OCI-LY3 (cell line): ENCODE measurements around the gene LAMA3.

Experiments
- H2AFZ ChIP-seq: fragments of 200-600, 300-600 bp; shearing (Covaris generic); 2 replicates; pipeline ENCODE4 v1.6.0; 2014; ENCODE audit warnings: antibody characterized with exemption, low read depth, low read length
- H3K27ac ChIP-seq: fragments of 200-600, 300-600 bp; sonication (generic); 2 replicates; pipeline ENCODE4 v1.5.1; 2014; ENCODE audit warnings: mild to moderate bottlenecking, low read length, moderate library complexity, mixed read lengths
- H3K27me3 ChIP-seq: fragments of 200-600, 300-600 bp; sonication (generic); 2 replicates; pipeline ENCODE4 v1.6.1; 2014; ENCODE audit warnings: low read depth, low read length, mixed read lengths
- H3K36me3 ChIP-seq: fragments of 200-600, 300-600 bp; sonication (generic); replicated peaks from 2 replicates; pipeline ENCODE3; 2014; ENCODE audit warnings: low read depth, low read length, mixed read lengths
- H3K4me1 ChIP-seq: fragments of 300-600, 200-600 bp; sonication (generic); 2 replicates; pipeline ENCODE4 v1.6.1; 2014; ENCODE audit warnings: low read length, mixed read lengths
- H3K4me2 ChIP-seq: fragments of 200-600, 300-600 bp; sonication (generic); 2 replicates; pipeline ENCODE4 v1.6.1; 2014; ENCODE audit warnings: low read length, mixed read lengths
- H3K4me3 ChIP-seq: fragments of 300-600, 200-600 bp; sonication (generic); 2 replicates; pipeline ENCODE4 v1.5.1; 2014; ENCODE audit warnings: antibody characterized with exemption, mild to moderate bottlenecking, low read length, moderate library complexity
- H3K79me2 ChIP-seq: fragments of 300-600, 200-600 bp; shearing (Covaris generic); 2 replicates; pipeline ENCODE4 v1.6.1; 2014; ENCODE audit warnings: mild to moderate bottlenecking, low read length, mixed read lengths
- H3K9ac ChIP-seq: fragments of 300-600, 200-600 bp; shearing (Covaris generic); 2 replicates; pipeline ENCODE4 v1.6.0; 2014; ENCODE audit warnings: mild to moderate bottlenecking, low read length, moderate library complexity
- H3K9me3 ChIP-seq: fragments of 200-600, 300-600 bp; shearing (Covaris generic); 2 replicates; pipeline ENCODE4 v1.6.1; 2014; ENCODE audit warnings: low read length, mixed read lengths; ENCODE audit not compliant: insufficient read depth
- H4K20me1 ChIP-seq: fragments of 200-600, 300-600 bp; sonication (generic); 2 replicates; pipeline ENCODE4 v1.6.1; 2016; ENCODE audit warnings: low read length, mixed read lengths; ENCODE audit not compliant: insufficient read depth
- EZH2phosphoT487 ChIP-seq: fragments of 200-600 bp; shearing (Covaris generic); IDR thresholded peaks from 2 replicates; pipeline ENCODE4 v1.6.1; 2018; ENCODE audit warnings: antibody characterized with exemption, mixed run types, low read depth
- TF ChIP-seq, protein P1 (sequence below): fragments of 200-600, 300-600 bp; sonication (generic); IDR thresholded peaks from 2 replicates; pipeline ENCODE4 v1.5.1; 2014; ENCODE audit warnings: antibody characterized with exemption, low read length, low read depth

LAMA3 gene

DNA sequence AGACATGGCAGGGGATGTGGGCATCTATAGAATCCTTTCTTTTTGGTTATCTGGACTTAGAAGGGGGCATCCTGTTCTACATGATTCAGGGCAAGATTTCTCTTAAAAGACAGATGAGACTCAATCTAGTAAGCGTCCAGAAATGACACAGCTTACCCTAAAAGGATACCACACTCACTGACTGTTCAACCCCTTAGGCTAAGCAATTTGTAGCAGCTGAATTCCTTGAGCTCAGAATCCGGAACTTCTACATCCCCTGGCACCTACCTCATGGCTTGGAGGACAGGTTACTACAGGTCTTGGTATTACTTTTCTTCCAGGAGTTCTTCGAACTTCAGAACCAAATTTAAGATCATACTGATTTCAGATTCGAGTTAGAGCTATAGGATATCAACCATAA lies 138.4 kb downstream of the LAMA3 start:
- Histone ChIP-seq H3K27ac (no peak overlapping the region), H3K9me3 (no peaks in the 10 kb centered on the region), H3K4me1 (peaks cover 10% of the 10 kb centered on the region), H3K4me2 (no peak overlapping the region), H3K4me3 (no peak overlapping the region), H4K20me1 (no peaks in the 10 kb centered on the region), H3K79me2 (no peaks in the 10 kb centered on the region), H2AFZ (no peak overlapping the region), H3K36me3 (no peaks in the 10 kb centered on the region), H3K9ac (no peak overlapping the region), H3K27me3 (peaks cover 14% of the 10 kb centered on the region)
- TF ChIP-seq, protein P1, sequence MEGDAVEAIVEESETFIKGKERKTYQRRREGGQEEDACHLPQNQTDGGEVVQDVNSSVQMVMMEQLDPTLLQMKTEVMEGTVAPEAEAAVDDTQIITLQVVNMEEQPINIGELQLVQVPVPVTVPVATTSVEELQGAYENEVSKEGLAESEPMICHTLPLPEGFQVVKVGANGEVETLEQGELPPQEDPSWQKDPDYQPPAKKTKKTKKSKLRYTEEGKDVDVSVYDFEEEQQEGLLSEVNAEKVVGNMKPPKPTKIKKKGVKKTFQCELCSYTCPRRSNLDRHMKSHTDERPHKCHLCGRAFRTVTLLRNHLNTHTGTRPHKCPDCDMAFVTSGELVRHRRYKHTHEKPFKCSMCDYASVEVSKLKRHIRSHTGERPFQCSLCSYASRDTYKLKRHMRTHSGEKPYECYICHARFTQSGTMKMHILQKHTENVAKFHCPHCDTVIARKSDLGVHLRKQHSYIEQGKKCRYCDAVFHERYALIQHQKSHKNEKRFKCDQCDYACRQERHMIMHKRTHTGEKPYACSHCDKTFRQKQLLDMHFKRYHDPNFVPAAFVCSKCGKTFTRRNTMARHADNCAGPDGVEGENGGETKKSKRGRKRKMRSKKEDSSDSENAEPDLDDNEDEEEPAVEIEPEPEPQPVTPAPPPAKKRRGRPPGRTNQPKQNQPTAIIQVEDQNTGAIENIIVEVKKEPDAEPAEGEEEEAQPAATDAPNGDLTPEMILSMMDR, result no peak
- TF ChIP-seq EZH2phosphoT487, result no peak

DNA sequence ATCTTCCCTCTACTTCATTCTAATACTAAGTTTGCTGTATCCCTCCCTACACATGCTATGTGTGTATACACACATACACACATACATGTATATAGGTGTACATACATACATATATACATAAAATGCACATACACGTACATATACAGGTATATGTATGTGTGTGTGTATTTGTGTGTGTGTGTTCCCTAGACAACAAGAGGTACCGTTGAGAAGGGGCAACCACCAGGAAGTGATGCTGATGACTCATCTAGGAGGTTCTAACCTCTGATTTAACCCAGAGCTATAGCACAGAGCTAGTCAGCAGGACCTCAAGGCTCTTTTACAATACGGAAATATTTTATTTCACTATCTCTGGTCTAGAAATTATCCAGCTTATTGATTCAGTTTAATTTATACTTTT lies 139.2 kb downstream of the LAMA3 start:
- Histone ChIP-seq H3K36me3 (no peaks in the 10 kb centered on the region), H3K27ac (no peak overlapping the region), H3K4me3 (no peak overlapping the region), H3K9me3 (no peaks in the 10 kb centered on the region), H3K4me2 (peak overlapping the region; percentile 25; the same call in 1 of the 2 replicates), H4K20me1 (no peaks in the 10 kb centered on the region), H3K79me2 (no peaks in the 10 kb centered on the region), H2AFZ (no peak overlapping the region), H3K4me1 (peaks cover 10% of the 10 kb centered on the region), H3K9ac (no peak overlapping the region), H3K27me3 (peaks cover 14% of the 10 kb centered on the region)
- no peak for TF ChIP-seq EZH2phosphoT487
- TF ChIP-seq, protein P1, result no peak

DNA sequence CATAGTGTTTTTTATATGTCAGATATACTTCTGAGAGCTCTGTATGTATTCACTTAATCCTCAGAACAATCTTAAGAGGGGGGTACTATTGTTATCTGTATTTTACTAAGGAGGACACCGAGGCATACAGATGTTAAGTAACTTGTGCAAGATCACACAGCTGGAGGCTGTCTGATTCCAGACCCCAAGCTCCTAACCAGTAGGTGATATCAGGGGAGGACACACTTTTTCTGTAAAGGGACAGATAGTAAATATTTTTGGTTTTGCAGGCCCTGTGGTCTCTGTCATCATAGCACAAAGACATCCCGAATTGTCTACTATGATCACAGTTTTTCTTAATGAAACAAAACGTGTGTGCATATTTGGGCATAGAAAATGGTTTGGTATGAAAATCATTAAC lies 143.7 kb downstream of the LAMA3 start:
- H3K4me2 ChIP-seq, result no peak overlapping the region
- H3K27me3 ChIP-seq, result no peaks in the 10 kb centered on the region
- H3K4me3 ChIP-seq, result no peak overlapping the region
- H3K9me3 ChIP-seq, result no peaks in the 10 kb centered on the region
- H3K4me1 ChIP-seq, result peaks cover 13% of the 10 kb centered on the region
- no peak overlapping the region for H3K27ac ChIP-seq
- no peak for TF ChIP-seq EZH2phosphoT487
- TF ChIP-seq, protein P1, result no peak
- H3K79me2 ChIP-seq, result no peaks in the 10 kb centered on the region
- no peak overlapping the region for H3K9ac ChIP-seq
- H3K36me3 ChIP-seq, result no peaks in the 10 kb centered on the region
- no peaks in the 10 kb centered on the region for H4K20me1 ChIP-seq
- H2AFZ ChIP-seq, result no peak overlapping the region

DNA sequence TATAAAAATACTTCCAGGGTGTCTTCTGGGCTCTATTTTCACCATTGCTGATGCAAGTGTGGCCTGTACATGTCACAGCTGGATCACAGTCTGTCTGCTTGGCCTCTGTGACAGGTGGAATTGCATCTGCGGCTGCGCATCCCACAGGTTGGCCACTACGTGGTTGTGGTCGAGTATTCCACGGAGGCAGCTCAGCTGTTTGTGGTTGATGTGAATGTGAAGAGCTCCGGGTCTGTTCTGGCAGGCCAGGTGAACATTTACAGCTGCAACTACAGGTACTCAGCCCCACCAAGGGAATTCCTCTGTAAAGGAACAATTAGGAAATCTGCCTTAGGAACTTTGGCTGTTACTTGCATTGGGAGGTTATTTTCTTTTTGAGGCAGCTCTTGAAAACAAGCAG lies 144.5 kb downstream of the LAMA3 start:
- Histone ChIP-seq H3K27me3 (no peaks in the 10 kb centered on the region), H3K4me1 (peaks cover 7% of the 10 kb centered on the region), H4K20me1 (no peaks in the 10 kb centered on the region), H3K36me3 (no peaks in the 10 kb centered on the region), H2AFZ (no peak overlapping the region), H3K9ac (no peak overlapping the region), H3K27ac (no peak overlapping the region), H3K4me2 (no peak overlapping the region), H3K4me3 (no peak overlapping the region), H3K79me2 (no peaks in the 10 kb centered on the region), H3K9me3 (no peaks in the 10 kb centered on the region)
- TF ChIP-seq, protein P1, result no peak
- no peak for TF ChIP-seq EZH2phosphoT487
